Suppressor macrophage (primary cell): ENCODE results near the gene TMEM117.
"Not testable (repeated sequence)": the region's sequence is repeated elsewhere in the genome, so short reads cannot be mapped to it uniquely, and the experiment has no call there.

Experiments used
- DNase-seq, 4 experiments: peaks; one replicate each; pipeline ENCODE4 v3.0.0-alpha.2; 2020 to 2022

Gene TMEM117

GRCh38 chr12:44114906-44115305, 279.0 kb downstream of the TMEM117 start:
- DNase-seq = no peak

- no peak for DNase-seq
Observed at GRCh38 chr12:44117337-44117736, 281.5 kb downstream of the TMEM117 start.

- no peak for DNase-seq
Observed at GRCh38 chr12:44118946-44119345, 283.1 kb downstream of the TMEM117 start.

- DNase-seq = no peak
Observed at GRCh38 chr12:44126806-44127205, 290.9 kb downstream of the TMEM117 start.

GRCh38 chr12:44127966-44128710, 292.3 kb downstream of the TMEM117 start:
- no peak for DNase-seq

- DNase-seq = no peak
Observed at GRCh38 chr12:44143175-44143574, 307.3 kb downstream of the TMEM117 start.

GRCh38 chr12:44148936-44149335, 313.1 kb downstream of the TMEM117 start:
- no peak for DNase-seq

- DNase-seq = no peak
Observed at GRCh38 chr12:44154128-44154527, 318.2 kb downstream of the TMEM117 start.

- DNase-seq = no peak
Observed at GRCh38 chr12:44155358-44155757, 319.5 kb downstream of the TMEM117 start.

GRCh38 chr12:44157359-44157758, 321.5 kb downstream of the TMEM117 start:
- DNase-seq = no peak

- DNase-seq = no peak
Observed at GRCh38 chr12:44158746-44159145, 322.9 kb downstream of the TMEM117 start.

- DNase-seq = no peak
Observed at GRCh38 chr12:44159216-44159615, 323.3 kb downstream of the TMEM117 start.

GRCh38 chr12:44159862-44160261, 324.0 kb downstream of the TMEM117 start:
- no peak for DNase-seq

GRCh38 chr12:44162961-44163360, 327.1 kb downstream of the TMEM117 start:
- no peak for DNase-seq

- no peak for DNase-seq
Observed at GRCh38 chr12:44174053-44174452, 338.2 kb downstream of the TMEM117 start.

GRCh38 chr12:44184499-44185206, 348.8 kb downstream of the TMEM117 start:
- no peak for DNase-seq

- DNase-seq = no peak
Observed at GRCh38 chr12:44193281-44193680, 357.4 kb downstream of the TMEM117 start.

GRCh38 chr12:44195719-44196118, 359.8 kb downstream of the TMEM117 start:
- DNase-seq = not testable (repeated sequence)

- DNase-seq = no peak
Observed at GRCh38 chr12:44206045-44206444, 370.2 kb downstream of the TMEM117 start.

- no peak for DNase-seq
Observed at GRCh38 chr12:44217146-44217883, 381.4 kb downstream of the TMEM117 start.

GRCh38 chr12:44223736-44224135, 387.9 kb downstream of the TMEM117 start:
- DNase-seq = no peak

GRCh38 chr12:44224399-44225148, 388.7 kb downstream of the TMEM117 start:
- no peak for DNase-seq

GRCh38 chr12:44225149-44225510, 389.2 kb downstream of the TMEM117 start:
- no peak for DNase-seq
